ENCODE data around the gene SLC16A9. TPM values are rescaled to one million over a fixed set of nuclear protein-coding genes. Genes with fewer than 3 reads are reported as not detected.

The SLC16A9 gene
- polyA plus RNA-seq, 1 of the 3 experiments (the other 2 are of a cell fraction), result 4.7 TPM

DNA sequence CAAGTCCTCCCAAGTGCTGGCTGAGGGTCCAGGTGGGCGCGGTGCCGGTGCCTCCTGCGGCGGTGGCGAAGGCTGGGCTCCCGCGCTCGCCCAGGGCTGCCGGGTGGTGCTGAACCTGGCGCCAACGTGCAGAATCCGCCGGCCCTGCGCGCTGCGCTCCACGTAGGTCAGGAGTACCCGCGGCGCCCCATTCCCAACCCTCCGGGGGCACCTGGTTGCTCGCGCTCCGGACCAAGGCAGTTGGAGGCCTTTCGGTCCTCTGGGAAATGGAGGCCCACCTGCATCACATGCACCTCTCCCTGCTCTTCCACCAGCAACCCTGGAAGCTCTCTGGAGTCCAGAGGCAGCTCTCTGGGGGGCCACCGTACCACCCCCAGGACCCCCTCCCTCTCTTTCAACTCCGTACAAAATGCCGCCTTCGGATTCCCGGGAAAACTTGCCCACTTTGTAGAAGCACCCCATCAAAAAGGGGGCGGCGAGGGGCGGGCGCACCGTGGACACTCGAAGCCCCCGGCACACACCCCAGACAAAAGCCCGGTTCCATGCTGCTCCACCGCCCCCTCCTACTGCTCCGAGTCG lies 745 bp downstream of the SLC16A9 start (continued):
- TF ChIP-seq IRF3 (IDR thresholded peaks at IDR 0.05; ENCODE audit: low read depth, low read length) (no peak), FOSL2 (IDR thresholded peaks at IDR 0.05; ENCODE audit: borderline replicate concordance, low read depth) (no peak)

GRCh38 chr10:59706851-59707797 lies 2.5 kb downstream of the SLC16A9 start:
- 87% methylated on average over 8 of the region's 8 CpGs for whole genome bisulfite sequencing (ENCODE audit: low lambda C conversion rate)

DNA sequence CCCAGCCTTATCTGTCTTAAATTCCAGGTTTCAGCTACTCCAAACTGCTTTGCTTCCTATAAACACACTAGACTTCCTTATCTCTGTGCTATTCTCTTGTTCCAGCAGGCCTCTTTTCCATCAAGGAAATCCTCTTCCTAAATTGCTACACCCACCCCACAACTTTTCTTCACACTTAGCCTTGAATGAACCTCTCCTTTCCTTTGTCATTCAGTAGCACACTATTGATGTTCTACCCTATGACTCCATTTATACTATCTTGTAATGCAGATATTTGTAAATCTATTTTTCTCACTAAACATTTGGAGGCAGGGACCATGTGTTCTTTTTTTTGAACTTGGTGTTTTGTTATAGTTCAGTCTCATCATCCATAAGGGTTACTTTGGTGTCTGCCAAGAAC lies 3.7 kb downstream of the SLC16A9 start:
- H3K79me2 ChIP-seq (ENCODE audit: insufficient read depth), result no peaks in the 10 kb centered on the region
- H3K4me2 ChIP-seq, result no peak overlapping the region
- no peaks in the 10 kb centered on the region for H3K9me2 ChIP-seq
- no peak for TF ChIP-seq FOXJ3 (CRISPR knock-in tag; IDR thresholded peaks at IDR 0.05)
- H3K27ac ChIP-seq (ENCODE audit: low read depth in 2 of 2, low read length in 1 of 2), result no peak overlapping the region
- ChIA-PET CTCF (no interaction called here), POLR2A (no interaction called here)
- H3F3A ChIP-seq (replicated peaks; ENCODE audit: insufficient read depth), result peaks cover 4% of the 10 kb centered on the region
- no peak overlapping the region for H2AFZ ChIP-seq (ENCODE audit: low read depth)
- H3K4me3 ChIP-seq (ENCODE audit: low read depth in 2 of 2, low read length in 1 of 2), result no peak overlapping the region
- H3K4me1 ChIP-seq (ENCODE audit: control insufficient read depth in 1 of 2, insufficient read depth in 2 of 2, low read depth in 1 of 2, low read length in 1 of 2), result peaks cover 0 to 13% of the 10 kb centered on the region in 2 experiments; a peak in 2 of 4 replicates
- DNase-seq, result no peak
- no peak overlapping the region for H3K9ac ChIP-seq
- H3K27me3 ChIP-seq (ENCODE audit: insufficient read depth), result no peaks in the 10 kb centered on the region
- no peaks in the 10 kb centered on the region for H3K36me3 ChIP-seq (replicated peaks in 1 of 2; ENCODE audit: control insufficient read depth in 1 of 2, insufficient read depth in 2 of 2, low read length in 1 of 2)
- no peaks in the 10 kb centered on the region for H4K20me1 ChIP-seq (ENCODE audit: insufficient read depth)
- no peaks in the 10 kb centered on the region for H3K9me3 ChIP-seq

More at GRCh38 chr10:59706851-59707797, 2.5 kb downstream of the SLC16A9 start:
- Histone ChIP-seq H3K9me2 (no peaks in the 10 kb centered on the region), H4K20me1 (ENCODE audit: insufficient read depth) (no peaks in the 10 kb centered on the region), H3K27me3 (ENCODE audit: insufficient read depth) (no peaks in the 10 kb centered on the region), H3K4me2 (no peak overlapping the region; the same call in 1 of the 2 replicates), H2AFZ (ENCODE audit: low read depth) (no peak overlapping the region), H3K27ac (ENCODE audit: low read depth in 2 of 2, low read length in 1 of 2) (no peak overlapping the region), H3K4me1 (ENCODE audit: control insufficient read depth in 1 of 2, insufficient read depth in 2 of 2, low read depth in 1 of 2, low read length in 1 of 2) (peaks cover 0 to 18% of the 10 kb centered on the region in 2 experiments; a peak in 2 of 4 replicates), H3K36me3 (replicated peaks in 1 of 2; ENCODE audit: control insufficient read depth in 1 of 2, insufficient read depth in 2 of 2, low read length in 1 of 2) (no peaks in the 10 kb centered on the region), H3K4me3 (ENCODE audit: low read depth in 2 of 2, low read length in 1 of 2) (no peak overlapping the region), H3K9ac (no peak overlapping the region), H3F3A (replicated peaks; ENCODE audit: insufficient read depth) (peaks cover 4% of the 10 kb centered on the region), H3K9me3 (no peaks in the 10 kb centered on the region), H3K79me2 (ENCODE audit: insufficient read depth) (no peaks in the 10 kb centered on the region)
- ChIA-PET CTCF (no interaction called here), POLR2A (no interaction called here)
- no peak for DNase-seq
- TF ChIP-seq NRF1 (IDR thresholded peaks at IDR 0.05; ENCODE audit: low read depth, low read length) (no peak), FOSL2 (IDR thresholded peaks at IDR 0.05; ENCODE audit: borderline replicate concordance, low read depth) (no peak), MXI1 (IDR thresholded peaks at IDR 0.05; ENCODE audit: low read depth, low read length) (no peak), USF1 (IDR thresholded peaks at IDR 0.05; ENCODE audit: borderline replicate concordance, low read depth) (no peak), RCOR1 (IDR thresholded peaks at IDR 0.05; ENCODE audit: low read length) (no peak), RAD21 (IDR thresholded peaks at IDR 0.05; ENCODE audit: low read length) (no peak)
